ENCODE results near the gene NEK6. TPM values are rescaled to one million over a fixed set of nuclear protein-coding genes. Genes with fewer than 3 reads are reported as not detected.

NEK6 gene
- 71.1 and 73.6 TPM in 2 replicates for polyA plus RNA-seq (2011; rRNA removed)
- polyA minus RNA-seq (2011; rRNA and poly(A)+ RNA removed): 72.5 and 76.5 TPM in 2 replicates

- no peaks in the 10 kb centered on the region for H3K27me3 ChIP-seq (ENCODE audit: control insufficient read depth, insufficient read depth, low read length)
- POLR2A ChIA-PET: no interaction called here
- CTCF ChIA-PET: interaction anchor here (1.1 kb wide), 1 partner anchor 19 kb away, joined by 3 read pairs; no protein-coding TSS in a partner anchor
- H3K36me3 ChIP-seq (ENCODE audit: control insufficient read depth, insufficient read depth, low read length): peaks cover 2% of the 10 kb centered on the region
- TF ChIP-seq CTCF (IDR thresholded peaks at IDR 0.05; ENCODE audit: insufficient read depth, low read depth, low read length): no peak
- peak within 1 kb of the TSS; percentile 79 for H3K4me3 ChIP-seq (ENCODE audit: low read depth, low read length)
- DNase-seq (ENCODE audit: low read depth): no peak
Observed at GRCh38 chr9:124257844-124258606, at the start of gene NEK6. TSS of gene NEK6 (plus strand) at chr9:124257949. CDS start at chr9:124301965, 44,016 bp downstream.

- POLR2A ChIA-PET: no interaction called here
- Histone ChIP-seq H3K4me3 (ENCODE audit: low read depth, low read length) (no peak overlapping the region), H3K27me3 (ENCODE audit: control insufficient read depth, insufficient read depth, low read length) (peaks cover 2% of the 10 kb centered on the region), H3K36me3 (ENCODE audit: control insufficient read depth, insufficient read depth, low read length) (no peaks in the 10 kb centered on the region)
- TF ChIP-seq CTCF (IDR thresholded peaks at IDR 0.05; ENCODE audit: insufficient read depth, low read depth, low read length): no peak
- DNase-seq (ENCODE audit: low read depth): no peak
- CTCF ChIA-PET: no interaction called here
Observed at GRCh38 chr9:124208571-124208970, 49.2 kb upstream of the NEK6 start.

DNA sequence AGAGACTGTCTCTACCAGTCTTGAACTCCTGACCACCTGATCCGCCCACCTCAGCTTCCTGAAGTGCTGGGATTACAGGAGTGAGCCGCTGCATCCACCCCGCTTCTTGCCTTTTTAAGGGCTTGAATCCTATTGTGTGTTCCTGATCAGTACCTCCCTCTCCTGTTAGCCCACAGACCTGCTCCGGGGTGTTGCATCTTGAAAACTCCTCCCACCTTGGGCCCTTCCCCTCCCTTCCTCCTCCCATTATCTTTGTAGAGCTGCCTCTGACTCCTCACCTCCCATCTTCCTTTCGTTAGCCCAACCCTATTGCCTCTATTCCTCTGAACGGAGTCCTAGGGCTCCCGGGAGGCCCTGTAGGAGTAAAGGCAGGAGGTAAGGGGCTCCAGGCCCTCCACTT lies 48.5 kb upstream of the NEK6 start:
- H3K27me3 ChIP-seq (ENCODE audit: control insufficient read depth, insufficient read depth, low read length): peaks cover 2% of the 10 kb centered on the region
- no peaks in the 10 kb centered on the region for H3K36me3 ChIP-seq (ENCODE audit: control insufficient read depth, insufficient read depth, low read length)
- TF ChIP-seq CTCF (IDR thresholded peaks at IDR 0.05; ENCODE audit: insufficient read depth, low read depth, low read length): no peak
- POLR2A ChIA-PET: interaction anchor here (0.6 kb wide), 1 partner anchor 32 kb away, joined by 10 read pairs; no protein-coding TSS in a partner anchor
- H3K4me3 ChIP-seq (ENCODE audit: low read depth, low read length): no peak overlapping the region
- no peak for DNase-seq (ENCODE audit: low read depth)
- CTCF ChIA-PET: interaction anchor here (1.2 kb wide), 1 partner anchor 9 kb away, joined by 3 read pairs; no protein-coding TSS in a partner anchor

- CTCF ChIA-PET: interaction anchor here (1.2 kb wide), 1 partner anchor 9 kb away, joined by 3 read pairs; no protein-coding TSS in a partner anchor
- POLR2A ChIA-PET: interaction anchor here (0.6 kb wide), 1 partner anchor 32 kb away, joined by 10 read pairs; no protein-coding TSS in a partner anchor
Observed at GRCh38 chr9:124209774-124210173, 48.0 kb upstream of the NEK6 start.

More at GRCh38 chr9:124209774-124210173, 48.0 kb upstream of the NEK6 start:
- Histone ChIP-seq H3K4me3 (ENCODE audit: low read depth, low read length) (no peak overlapping the region), H3K27me3 (ENCODE audit: control insufficient read depth, insufficient read depth, low read length) (peaks cover 2% of the 10 kb centered on the region), H3K36me3 (ENCODE audit: control insufficient read depth, insufficient read depth, low read length) (no peaks in the 10 kb centered on the region)
- no peak for TF ChIP-seq CTCF (IDR thresholded peaks at IDR 0.05; ENCODE audit: insufficient read depth, low read depth, low read length)
- no peak for DNase-seq (ENCODE audit: low read depth)
